Tibial nerve (tissue), 3 donors: ENCODE data around the gene BID.

Experiments used
- POLR2A ChIP-seq, 2 donors: fragments of 450-650 bp; IDR thresholded peaks; one replicate each; pipeline ENCODE4 v1.6.1; 2017; ENCODE audit warnings: antibody characterized with exemption in 2 of 2, mild to moderate bottlenecking in 2 of 2, moderate library complexity in 2 of 2
- TF ChIP-seq, protein P1 (sequence below), 5 experiments: fragments of 200-600 bp in 3 of 5; fragments of 450-650 bp in 2 of 5; sonication (generic) in 3 of 5; IDR thresholded peaks; one replicate each; pipeline ENCODE4 v1.5.1; 2016 to 2019; ENCODE audit warnings: antibody characterized with exemption in 5 of 5, mild to moderate bottlenecking in 3 of 5, moderate library complexity in 2 of 5

- TF ChIP-seq, protein P1, sequence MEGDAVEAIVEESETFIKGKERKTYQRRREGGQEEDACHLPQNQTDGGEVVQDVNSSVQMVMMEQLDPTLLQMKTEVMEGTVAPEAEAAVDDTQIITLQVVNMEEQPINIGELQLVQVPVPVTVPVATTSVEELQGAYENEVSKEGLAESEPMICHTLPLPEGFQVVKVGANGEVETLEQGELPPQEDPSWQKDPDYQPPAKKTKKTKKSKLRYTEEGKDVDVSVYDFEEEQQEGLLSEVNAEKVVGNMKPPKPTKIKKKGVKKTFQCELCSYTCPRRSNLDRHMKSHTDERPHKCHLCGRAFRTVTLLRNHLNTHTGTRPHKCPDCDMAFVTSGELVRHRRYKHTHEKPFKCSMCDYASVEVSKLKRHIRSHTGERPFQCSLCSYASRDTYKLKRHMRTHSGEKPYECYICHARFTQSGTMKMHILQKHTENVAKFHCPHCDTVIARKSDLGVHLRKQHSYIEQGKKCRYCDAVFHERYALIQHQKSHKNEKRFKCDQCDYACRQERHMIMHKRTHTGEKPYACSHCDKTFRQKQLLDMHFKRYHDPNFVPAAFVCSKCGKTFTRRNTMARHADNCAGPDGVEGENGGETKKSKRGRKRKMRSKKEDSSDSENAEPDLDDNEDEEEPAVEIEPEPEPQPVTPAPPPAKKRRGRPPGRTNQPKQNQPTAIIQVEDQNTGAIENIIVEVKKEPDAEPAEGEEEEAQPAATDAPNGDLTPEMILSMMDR (IDR thresholded peaks at IDR 0.05): no peak
- TF ChIP-seq POLR2A (IDR thresholded peaks at IDR 0.05): no peak
Measured at GRCh38 chr22:17733466-17733865, 40.8 kb downstream of the BID start.
